Skeletal muscle cell (primary cell): Measurements from ENCODE around the gene ARPC5L.
"Not testable (repeated sequence)": the region's sequence is repeated elsewhere in the genome, so short reads cannot be mapped to it uniquely, and the experiment has no call there.

Source experiments
- DNase-seq: peaks from one replicate; pipeline ENCODE4 v3.0.0-alpha.2; 2010; ENCODE audit warnings: low read depth
- H3K4me3 ChIP-seq: 2 replicates; pipeline ENCODE4 v1.5.1; 2011; ENCODE audit warnings: low read depth, mild to moderate bottlenecking, control low read depth, low read length, moderate library complexity

The ARPC5L gene

GRCh38 chr9:124885551-124885950, 23.6 kb downstream of the ARPC5L start:
- H3K4me3 ChIP-seq, result no peak overlapping the region
- DNase-seq, result no peak

GRCh38 chr9:124886461-124886860, 24.5 kb downstream of the ARPC5L start:
- H3K4me3 ChIP-seq, result no peak overlapping the region
- DNase-seq, result no peak

DNA sequence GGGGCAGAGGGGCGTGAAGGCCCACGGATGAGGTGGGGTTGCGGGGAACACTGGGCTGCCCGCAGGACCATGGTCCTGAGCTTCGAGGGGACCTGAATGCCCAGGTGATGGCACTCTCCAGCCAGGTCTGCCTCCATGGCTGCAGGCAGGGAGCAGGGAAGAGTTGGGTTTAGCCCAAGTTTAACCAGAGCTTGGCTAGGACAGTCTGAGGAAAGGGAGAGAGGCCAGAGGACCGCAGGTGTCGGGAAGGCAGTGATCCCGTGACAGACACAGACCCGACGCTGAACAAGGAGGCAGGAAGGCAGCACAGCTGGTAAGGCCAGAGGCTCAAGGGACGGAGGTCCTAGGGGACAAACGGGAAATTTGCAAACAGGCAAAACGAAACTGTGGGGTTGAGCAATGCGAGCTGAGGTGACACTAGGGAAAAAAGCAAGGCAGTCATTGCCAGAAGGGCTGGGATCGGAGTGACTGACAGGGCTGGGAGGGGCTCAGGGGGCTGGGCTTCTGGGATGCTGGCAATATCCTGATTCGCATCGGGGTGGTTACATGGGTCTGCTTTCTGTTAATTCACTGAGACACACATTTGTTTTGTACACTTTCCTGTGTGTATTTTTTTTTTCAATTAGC, 25.0 kb downstream of the ARPC5L start:
- no peak for DNase-seq
- no peak overlapping the region for H3K4me3 ChIP-seq

- DNase-seq, result no peak
- no peak overlapping the region for H3K4me3 ChIP-seq
Measured at GRCh38 chr9:124887832-124888231, 25.9 kb downstream of the ARPC5L start.

GRCh38 chr9:124889006-124889405, 27.1 kb downstream of the ARPC5L start:
- H3K4me3 ChIP-seq, result no peak overlapping the region
- DNase-seq, result no peak

DNA sequence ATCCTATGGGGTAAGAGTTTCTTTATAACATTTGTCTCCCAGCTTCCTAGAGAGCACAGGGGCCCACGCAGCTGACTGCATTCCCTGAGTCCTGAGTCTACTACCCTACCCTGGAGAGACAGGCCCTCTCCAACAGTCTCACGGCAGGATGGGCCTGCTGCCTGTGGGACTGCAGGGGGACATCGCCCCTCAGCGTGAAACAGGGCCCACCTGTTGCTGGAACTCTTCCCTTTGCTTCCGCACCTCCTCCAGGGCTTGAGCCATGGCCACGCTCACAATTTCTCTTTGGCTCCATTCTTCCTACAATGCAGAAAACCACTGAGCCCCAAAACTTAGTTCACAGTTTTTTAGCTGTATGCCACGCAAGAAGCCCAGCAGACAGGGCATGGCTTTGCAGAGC, 28.2 kb downstream of the ARPC5L start:
- no peak for DNase-seq
- no peak overlapping the region for H3K4me3 ChIP-seq

GRCh38 chr9:124894035-124894740, 32.3 kb downstream of the ARPC5L start:
- no peak overlapping the region for H3K4me3 ChIP-seq
- DNase-seq, result no peak

DNA sequence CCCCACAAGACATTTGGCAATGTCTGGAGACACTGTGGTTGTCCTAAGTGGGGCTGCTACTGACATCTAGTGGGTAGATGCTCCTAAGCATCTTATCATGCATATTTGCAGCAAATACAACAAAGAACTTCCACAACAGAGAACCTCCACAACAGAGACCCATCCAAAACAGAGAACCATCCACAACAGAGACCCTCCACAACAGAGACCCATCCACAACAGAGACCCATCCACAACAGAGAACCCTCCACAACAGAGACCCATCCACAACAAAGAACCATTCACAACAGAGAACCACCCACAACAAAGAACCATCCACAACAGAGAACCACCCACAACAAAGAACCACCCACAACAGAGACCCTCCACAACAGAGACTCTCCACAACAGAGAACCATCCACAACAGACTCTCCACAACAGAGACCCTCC, 32.8 kb downstream of the ARPC5L start:
- DNase-seq, result no peak
- no peak overlapping the region for H3K4me3 ChIP-seq

DNA sequence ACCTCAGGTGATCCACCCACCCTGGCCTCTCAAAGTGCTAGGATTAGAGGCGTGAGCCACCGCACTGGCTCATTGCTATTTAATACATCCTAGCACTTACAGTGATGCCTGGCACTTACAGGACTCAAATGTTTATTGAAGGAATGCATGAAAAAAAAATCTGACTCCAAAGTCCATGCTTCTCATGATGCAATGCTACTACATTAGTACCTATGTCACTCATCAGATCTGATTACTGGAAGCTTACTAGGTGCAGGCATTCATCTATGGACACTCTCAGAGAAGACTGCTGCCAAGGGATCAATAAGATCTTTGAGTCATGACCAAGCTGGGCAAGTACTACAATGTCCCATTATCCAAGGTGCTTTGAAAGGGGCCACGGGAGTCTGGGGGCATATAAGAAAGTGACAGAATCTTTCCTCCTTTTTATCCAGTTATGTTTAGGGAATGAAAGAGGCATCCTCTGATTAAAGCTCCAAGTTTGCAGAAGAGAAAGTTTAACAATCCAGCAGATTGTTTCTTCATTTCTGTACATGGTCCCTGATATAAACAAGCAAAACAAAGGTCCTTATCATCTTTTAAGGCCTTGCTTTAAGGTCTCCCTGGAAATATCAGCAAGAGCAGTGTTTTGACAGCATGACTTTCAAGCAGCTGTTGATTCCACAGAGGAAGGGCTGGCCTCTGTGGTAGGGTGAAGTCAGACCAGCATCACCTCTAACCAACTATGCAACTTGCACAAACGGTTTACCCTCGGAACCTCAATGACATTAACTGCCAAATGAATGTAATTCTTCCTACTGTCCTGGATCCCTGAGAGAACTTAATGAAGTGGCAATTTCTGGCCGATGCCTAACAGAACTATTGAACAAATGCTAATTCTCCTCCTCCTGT, 35.9 kb downstream of the ARPC5L start:
- H3K4me3 ChIP-seq, result no peak overlapping the region
- DNase-seq, result no peak

DNA sequence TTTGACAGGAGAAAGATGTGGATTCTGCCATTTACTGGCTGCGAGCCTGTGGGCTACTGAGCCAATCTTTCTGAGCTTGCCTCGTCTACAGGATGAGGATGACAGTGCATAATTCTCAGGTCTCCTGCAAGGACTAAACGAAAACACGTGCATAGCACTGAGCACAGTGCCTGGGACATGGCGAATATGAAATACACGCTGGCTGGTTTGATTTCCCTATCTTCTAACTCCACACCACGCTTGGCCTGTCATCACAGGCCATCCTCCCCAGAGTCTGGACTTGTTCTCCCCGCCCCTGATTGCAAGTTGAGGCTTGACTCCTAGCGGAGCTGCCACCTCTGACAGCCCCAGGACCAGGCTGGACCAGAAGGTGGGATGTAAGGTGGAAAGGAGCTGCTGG, 37.9 kb downstream of the ARPC5L start:
- no peak overlapping the region for H3K4me3 ChIP-seq
- no peak for DNase-seq

- DNase-seq, result no peak
- no peak overlapping the region for H3K4me3 ChIP-seq
Measured at GRCh38 chr9:124906966-124907365, 45.0 kb downstream of the ARPC5L start.

- DNase-seq, result no peak
- H3K4me3 ChIP-seq, result no peak overlapping the region
Measured at GRCh38 chr9:124908098-124908497, 46.2 kb downstream of the ARPC5L start.

DNA sequence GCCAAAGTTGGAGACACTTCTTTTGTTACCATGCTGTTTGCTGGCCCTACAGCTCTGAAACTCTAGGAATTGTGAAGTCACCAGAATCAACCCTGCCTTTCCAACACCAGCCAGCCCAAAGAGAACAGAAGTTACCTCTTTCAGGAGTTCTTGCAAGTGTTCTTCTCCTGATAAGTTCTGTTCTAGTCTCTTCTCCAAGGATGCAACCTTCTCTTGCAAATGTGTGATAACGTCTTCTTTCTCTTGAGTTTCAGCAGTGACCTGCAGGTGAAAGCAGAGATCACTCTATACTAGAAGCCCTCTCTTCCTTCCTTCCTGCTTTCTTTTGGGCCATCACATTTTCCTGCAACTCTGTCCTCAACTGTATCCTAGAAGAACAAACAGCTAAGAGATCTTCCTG, 49.8 kb downstream of the ARPC5L start:
- no peak for DNase-seq
- H3K4me3 ChIP-seq, result no peak overlapping the region

- no peak overlapping the region for H3K4me3 ChIP-seq
- no peak for DNase-seq
Measured at GRCh38 chr9:124913378-124913777, 51.4 kb downstream of the ARPC5L start.

GRCh38 chr9:124914753-124915405, 52.9 kb downstream of the ARPC5L start:
- no peak overlapping the region for H3K4me3 ChIP-seq
- DNase-seq, result no peak

- DNase-seq, H3K4me3 ChIP-seq: not testable (repeated sequence)
Measured at GRCh38 chr9:124920394-124920793, 58.5 kb downstream of the ARPC5L start.
